K562 (cell line): ENCODE results near the gene UCKL1.

Experiments used
- ATF4 ChIP-seq: fragments of 450-650 bp; formaldehyde crosslinking; IDR thresholded peaks from 2 replicates; pipeline ENCODE4 v1.4.0; 2022; ENCODE audit warnings: mild to moderate bottlenecking, moderate library complexity
- CTCF ChIP-seq, 3 experiments: IDR thresholded peaks in 2 of 3; conservative IDR thresholded peaks in 1 of 3; 2 replicates each; pipeline ENCODE4 v1.5.1; 2011 to 2012; ENCODE audit warnings: low read length in 3 of 3, mild to moderate bottlenecking in 3 of 3, control low read depth in 2 of 3, improper control_type of control experiment in 1 of 3, inconsistent platforms in 1 of 3, low read depth in 1 of 3, mixed read lengths in 1 of 3, moderate library complexity in 1 of 3; ENCODE audit not compliant: insufficient read depth in 2 of 3
- HDAC6 ChIP-seq: IDR thresholded peaks from 2 replicates; pipeline ENCODE4 v1.6.1; 2012; ENCODE audit warnings: low read depth, mild to moderate bottlenecking, control low read depth, inconsistent platforms, low read length, moderate library complexity
- JUN ChIP-seq, 2 experiments: sonication (generic) in 1 of 2; formaldehyde crosslinking in 1 of 2; IDR thresholded peaks; 2 replicates each; pipeline versions ENCODE4 v1.6.1 to v1.8.0; 2012 to 2022; ENCODE audit warnings: borderline replicate concordance in 2 of 2, mild to moderate bottlenecking in 2 of 2, improper control_type of control experiment in 1 of 2, low read depth in 1 of 2, low read length in 1 of 2, missing genetic modification reagents in 1 of 2
- MAX ChIP-seq: sonication (generic); formaldehyde crosslinking; IDR thresholded peaks from 2 replicates; pipeline ENCODE4 v1.9.0; 2022; ENCODE audit warnings: mild to moderate bottlenecking, missing genetic modification reagents
- RBM34 ChIP-seq: fragments of 200-400 bp; formaldehyde crosslinking; IDR thresholded peaks from 2 replicates; pipeline ENCODE4 v1.6.1; 2018; ENCODE audit warnings: low read length, borderline replicate concordance; ENCODE audit not compliant: insufficient read depth
- SP1 ChIP-seq: sonication (generic); formaldehyde crosslinking; IDR thresholded peaks from 2 replicates; pipeline ENCODE4 v1.8.1; 2022; ENCODE audit warnings: mild to moderate bottlenecking, missing genetic modification reagents
- SRF ChIP-seq, 2 experiments: fragments of 250-450, 450-650 bp in 1 of 2; sonication (Bioruptor Pico) in 1 of 2; sonication (generic) in 1 of 2; formaldehyde crosslinking; IDR thresholded peaks; 2 replicates each; pipeline versions ENCODE4 v1.5.0 to v1.5.1; 2020 to 2022; ENCODE audit warnings: mild to moderate bottlenecking in 1 of 2, missing genetic modification reagents in 1 of 2
- THRA ChIP-seq: fragments of 450-650 bp; IDR thresholded peaks from 2 replicates; pipeline ENCODE4 v1.6.1; 2017; ENCODE audit warnings: mild to moderate bottlenecking, moderate library complexity
- ZBTB49 ChIP-seq: sonication (generic); formaldehyde crosslinking; IDR thresholded peaks from 2 replicates; pipeline ENCODE4 v1.8.0; 2022; ENCODE audit warnings: missing genetic modification reagents, mild to moderate bottlenecking, borderline replicate concordance
- ZNF592 ChIP-seq: fragments of 450-650 bp; IDR thresholded peaks from 2 replicates; pipeline ENCODE4 v1.6.1; 2017; ENCODE audit warnings: antibody characterized with exemption, mild to moderate bottlenecking

GRCh38 chr20:63896264-63897105, 59.7 kb downstream of the UCKL1 start:
- TF ChIP-seq ZBTB49 (CRISPR knock-in tag) = no peak
- TF ChIP-seq RBM34 = no peak
- TF ChIP-seq MAX (CRISPR knock-in tag) = 0 out of 2 replicates have a peak, but pooled peaks have one; percentile 16
- TF ChIP-seq CTCF (IDR thresholded peaks at IDR 0.05 in 2 of 3, conservative IDR thresholded peaks at IDR 0.05 in 1 of 3; ENCODE audit: insufficient read depth in 2 of 3, low read depth in 1 of 3, low read length in 3 of 3) = no peak
- TF ChIP-seq ZNF592 = no peak
- no peak for TF ChIP-seq SP1 (CRISPR knock-in tag)
- TF ChIP-seq THRA = no peak
- TF ChIP-seq HDAC6 = no peak
- no peak for TF ChIP-seq JUN (IDR thresholded peaks at IDR 0.05; ENCODE audit: borderline replicate concordance, low read depth, low read length)
- no peak for TF ChIP-seq JUN (CRISPR knock-in tag; IDR thresholded peaks at IDR 0.05; ENCODE audit: borderline replicate concordance)
- no peak for TF ChIP-seq ATF4 (CRISPR knock-in tag)
- no peak for TF ChIP-seq SRF (CRISPR knock-in tag; IDR thresholded peaks at IDR 0.05)
